Stimulated activated CD4-positive, alpha-beta T cell treated with anti-CD3 and anti-CD28 coated beads, Interleukin-12 subunit alpha, Interleukin-12 subunit beta, amount 100 ng/mL, for 48 hours (primary cell): ENCODE results near the gene STRN3.
"Not testable (repeated sequence)": the region's sequence is repeated elsewhere in the genome, so short reads cannot be mapped to it uniquely, and the experiment has no call there.

ENCODE experiments used
- DNase-seq, 3 donors: peaks; one replicate each; pipeline ENCODE4 v3.0.0-alpha.2; 2020; ENCODE audit warnings: low read depth in 2 of 3, low spot score in 1 of 3

The STRN3 gene

GRCh38 chr14:31004007-31004406, 22.2 kb downstream of the STRN3 start:
- DNase-seq, result not testable (repeated sequence)

- DNase-seq, result no peak
Measured at GRCh38 chr14:31003284-31003683, 22.9 kb downstream of the STRN3 start.

GRCh38 chr14:31001339-31001658, 24.9 kb downstream of the STRN3 start:
- no peak for DNase-seq

GRCh38 chr14:31000629-31001338, 25.4 kb downstream of the STRN3 start:
- DNase-seq, result no peak

- no peak for DNase-seq
Measured at GRCh38 chr14:30999038-30999773, 27.0 kb downstream of the STRN3 start.

- DNase-seq, result no peak
Measured at GRCh38 chr14:30998100-30998706, 28.0 kb downstream of the STRN3 start.

- DNase-seq, result no peak
Measured at GRCh38 chr14:30996892-30997659, 29.1 kb downstream of the STRN3 start.

- no peak for DNase-seq
Measured at GRCh38 chr14:30995689-30996088, 30.5 kb downstream of the STRN3 start.

GRCh38 chr14:30994681-30995620, 31.2 kb downstream of the STRN3 start:
- DNase-seq, result no peak

- no peak for DNase-seq
Measured at GRCh38 chr14:30993071-30993470, 33.1 kb downstream of the STRN3 start.

- DNase-seq, result no peak
Measured at GRCh38 chr14:30991408-30991807, 34.8 kb downstream of the STRN3 start.

GRCh38 chr14:30990770-30991169, 35.4 kb downstream of the STRN3 start:
- DNase-seq, result no peak

GRCh38 chr14:30988509-30988908, 37.7 kb downstream of the STRN3 start:
- DNase-seq, result no peak

- no peak for DNase-seq
Measured at GRCh38 chr14:30985796-30986195, 40.4 kb downstream of the STRN3 start.

GRCh38 chr14:30983858-30984257, 42.3 kb downstream of the STRN3 start:
- DNase-seq, result no peak

GRCh38 chr14:30982533-30982932, 43.6 kb downstream of the STRN3 start:
- DNase-seq, result no peak

GRCh38 chr14:30980980-30981379, 45.2 kb downstream of the STRN3 start:
- no peak for DNase-seq

GRCh38 chr14:30980106-30980704, 46.0 kb downstream of the STRN3 start:
- DNase-seq, result peak in 2 of 3 donors; percentile 12 to 43

- DNase-seq, result no peak
Measured at GRCh38 chr14:30977752-30978151, 48.4 kb downstream of the STRN3 start.

- no peak for DNase-seq
Measured at GRCh38 chr14:30974628-30975027, 51.6 kb downstream of the STRN3 start.
